Stimulated activated memory B cell treated with anti-CD40 and anti-IgM and Interleukin-4, amounts not matched to agents 10 μg/mL and 1 μg/mL and 100 μg/mL, for 72 hours (primary cell): ENCODE results near the gene UTP18.

ENCODE experiments used
- ATAC-seq: fragments of 150-1000 bp; cut with Tn5 transposase; 2 replicates; pipeline ENCODE4 v1.10.0; 2021
- H3K27ac Mint-ChIP-seq: one replicate; pipeline ENCODE4 v1.8.0; 2022; ENCODE audit warnings: mild to moderate bottlenecking, mixed read lengths
- H3K27me3 Mint-ChIP-seq: one replicate; pipeline ENCODE4 v1.8.0; 2022; ENCODE audit warnings: mixed read lengths
- H3K36me3 Mint-ChIP-seq: one replicate; pipeline ENCODE4 v1.8.0; 2022; ENCODE audit warnings: mixed read lengths
- H3K4me1 Mint-ChIP-seq: one replicate; pipeline ENCODE4 v1.8.0; 2022; ENCODE audit warnings: mixed read lengths
- H3K4me3 Mint-ChIP-seq: one replicate; pipeline ENCODE4 v1.8.0; 2022; ENCODE audit warnings: mild to moderate bottlenecking, moderate library complexity, mixed read lengths
- H3K9me3 Mint-ChIP-seq: one replicate; pipeline ENCODE4 v1.8.0; 2022; ENCODE audit warnings: mixed read lengths

UTP18 gene

DNA sequence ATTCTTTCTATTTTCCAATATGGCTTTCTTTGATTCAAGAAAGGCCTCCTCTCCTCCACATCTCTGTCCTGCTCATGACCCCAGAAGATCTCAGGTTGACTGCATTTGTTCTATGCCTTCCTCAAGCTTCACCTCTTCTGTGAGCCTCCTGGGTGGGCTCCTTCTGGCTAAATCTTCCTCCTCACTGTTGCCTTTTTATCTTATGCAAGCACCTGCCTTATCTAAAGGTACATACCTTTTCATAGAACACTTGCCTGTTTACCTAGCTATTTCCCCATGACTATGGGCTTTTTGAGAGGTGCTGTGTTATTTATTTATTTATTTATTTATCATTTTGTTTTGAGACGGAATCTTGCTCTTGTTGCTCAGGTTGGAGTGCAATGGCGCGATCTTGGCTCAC lies 81.1 kb downstream of the UTP18 start:
- Mint-ChIP-seq H3K4me3 (no peak overlapping the region), H3K36me3 (no peaks in the 10 kb centered on the region), H3K27me3 (peaks cover 34% of the 10 kb centered on the region), H3K4me1 (no peaks in the 10 kb centered on the region), H3K27ac (no peak overlapping the region), H3K9me3 (no peaks in the 10 kb centered on the region)
- ATAC-seq: no peak

DNA sequence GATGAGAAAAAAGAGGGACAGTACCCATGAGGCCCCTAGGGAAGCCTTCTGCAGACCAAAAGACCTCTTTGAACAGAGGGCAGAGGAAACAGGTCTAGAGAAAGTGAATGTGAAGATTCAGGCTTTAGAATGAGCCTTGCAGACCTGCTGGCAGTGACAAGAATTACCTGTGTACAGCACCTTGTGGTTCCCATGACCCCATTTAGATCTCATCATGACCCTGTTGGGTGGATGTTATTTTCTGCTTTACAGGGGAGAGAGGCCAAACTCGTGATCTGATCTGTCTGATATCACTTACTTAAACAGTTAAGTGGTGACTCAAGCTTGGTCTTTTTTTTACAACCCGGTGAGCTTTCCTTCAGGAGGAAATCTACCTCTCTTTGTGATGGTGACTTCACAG lies 81.9 kb downstream of the UTP18 start:
- Mint-ChIP-seq H3K27me3 (peaks cover 34% of the 10 kb centered on the region), H3K36me3 (no peaks in the 10 kb centered on the region), H3K27ac (no peak overlapping the region), H3K4me1 (no peaks in the 10 kb centered on the region), H3K9me3 (no peaks in the 10 kb centered on the region), H3K4me3 (no peak overlapping the region)
- no peak for ATAC-seq

DNA sequence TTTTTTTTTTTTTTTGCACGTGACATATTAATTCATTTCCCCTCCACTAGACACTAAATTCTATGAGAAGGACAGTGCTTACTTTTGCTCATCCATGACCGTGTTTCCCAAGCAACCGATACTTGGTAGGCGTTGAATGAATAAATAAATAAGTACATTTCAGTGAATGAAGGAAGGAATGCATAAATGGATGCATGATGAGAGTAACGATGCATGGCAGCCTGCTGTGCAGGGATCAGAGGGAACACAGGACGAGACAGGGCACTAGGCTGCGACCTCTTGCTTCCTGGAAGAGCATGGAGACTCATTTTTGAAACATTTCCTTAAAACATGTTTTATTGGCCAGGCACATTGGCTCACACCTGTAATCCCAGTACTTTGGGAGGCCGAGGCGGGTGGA lies 84.2 kb downstream of the UTP18 start:
- H3K4me3 Mint-ChIP-seq: no peak overlapping the region
- no peaks in the 10 kb centered on the region for H3K9me3 Mint-ChIP-seq
- peaks cover 25% of the 10 kb centered on the region for H3K27me3 Mint-ChIP-seq
- no peaks in the 10 kb centered on the region for H3K36me3 Mint-ChIP-seq
- no peak overlapping the region for H3K27ac Mint-ChIP-seq
- H3K4me1 Mint-ChIP-seq: no peaks in the 10 kb centered on the region
- no peak for ATAC-seq

DNA sequence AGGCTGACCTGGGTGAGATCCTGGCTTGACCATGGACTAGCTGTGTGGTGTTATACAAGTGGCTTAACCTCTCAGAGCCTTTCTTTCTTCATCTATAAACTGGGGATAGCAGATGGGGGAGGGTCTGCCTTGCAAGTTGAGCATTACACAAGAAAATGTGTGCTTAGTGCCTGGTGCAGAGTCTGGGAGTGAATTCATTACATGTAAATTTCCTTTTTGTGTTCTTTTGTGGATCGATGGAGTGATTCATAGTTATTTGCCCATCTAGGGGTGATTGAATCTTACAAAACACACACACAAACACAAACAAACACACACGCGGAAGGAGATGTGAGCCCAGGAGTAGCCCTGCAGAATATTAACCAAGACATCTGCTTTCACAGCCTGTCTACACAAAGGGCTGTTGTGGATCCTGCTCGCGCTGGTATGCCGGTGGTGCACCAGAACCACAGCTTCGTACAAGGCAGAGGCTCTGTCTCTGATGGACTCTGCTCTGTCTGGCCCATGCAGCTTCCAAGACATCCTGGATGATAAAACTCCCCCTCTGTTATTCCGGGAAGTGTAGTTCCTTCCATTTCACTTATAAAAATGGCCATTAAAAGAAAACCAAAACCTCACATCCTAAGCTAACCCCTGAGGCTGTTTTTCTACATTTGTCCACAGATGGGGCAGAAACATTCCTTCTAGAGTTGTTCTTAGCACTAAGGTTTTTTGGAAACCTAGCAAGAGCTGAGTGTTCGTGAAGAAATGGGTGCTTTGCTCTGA lies 86.1 kb downstream of the UTP18 start:
- H3K4me3 Mint-ChIP-seq: no peak overlapping the region
- no peaks in the 10 kb centered on the region for H3K4me1 Mint-ChIP-seq
- H3K27me3 Mint-ChIP-seq: peaks cover 39% of the 10 kb centered on the region
- no peak overlapping the region for H3K27ac Mint-ChIP-seq
- no peak for ATAC-seq
- H3K36me3 Mint-ChIP-seq: no peaks in the 10 kb centered on the region
- H3K9me3 Mint-ChIP-seq: no peaks in the 10 kb centered on the region
